SH-SY5Y (cell line): Measurements from ENCODE around the gene ANKRD13C.

Source experiments
- GATA2 ChIP-seq: IDR thresholded peaks from 2 replicates; pipeline ENCODE4 v1.6.1; 2011; ENCODE audit warnings: mild to moderate bottlenecking, low read depth, low read length
- GATA3 ChIP-seq: IDR thresholded peaks from 2 replicates; pipeline ENCODE4 v1.6.1; 2011; ENCODE audit warnings: low read depth, mild to moderate bottlenecking, low read length, moderate library complexity

DNA sequence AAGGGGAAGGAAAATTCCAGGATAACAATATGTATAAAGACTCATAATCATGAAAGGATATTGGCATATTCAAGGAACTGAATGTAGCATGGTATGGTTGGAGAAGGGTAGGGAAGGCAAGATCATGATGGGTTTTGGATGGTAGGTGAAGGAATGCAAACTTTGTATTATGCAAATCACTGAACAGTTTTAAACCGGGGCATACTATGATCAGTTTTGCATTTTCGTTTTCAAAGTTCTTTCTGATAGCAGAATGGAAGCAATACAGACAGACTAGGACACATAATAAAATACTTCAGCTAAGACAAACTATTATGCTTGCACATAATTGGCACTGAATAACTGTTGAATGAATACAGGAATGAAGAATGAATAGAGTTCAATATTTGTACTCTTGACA is 42.1 kb upstream of the ANKRD13C start:
- TF ChIP-seq GATA2 (no peak), GATA3 (no peak)
